H1 (cell line): ENCODE measurements around the gene ZNF879. TPM values are rescaled to one million over a fixed set of nuclear protein-coding genes. Genes with fewer than 3 reads are reported as not detected.

Experiments
- CBX5 ChIP-seq: fragments of 300-800, 300-1000 bp; sonication (generic); IDR thresholded peaks from 2 replicates; pipeline ENCODE4 v1.7.1; 2016; ENCODE audit warnings: antibody characterized with exemption, low read length, low read depth
- JUN ChIP-seq: IDR thresholded peaks from 2 replicates; pipeline ENCODE4 v1.6.1; 2011; ENCODE audit warnings: low read depth, mild to moderate bottlenecking, improper control_type of control experiment, low read length
- MAFK ChIP-seq: IDR thresholded peaks from 2 replicates; pipeline ENCODE4 v1.6.1; 2012; ENCODE audit warnings: low read depth, mild to moderate bottlenecking, improper control_type of control experiment, low read length
- POU5F1 ChIP-seq: IDR thresholded peaks from 2 replicates; pipeline ENCODE4 v1.6.1; 2011; ENCODE audit warnings: low read depth, mild to moderate bottlenecking, low read length, moderate library complexity
- SIX5 ChIP-seq: IDR thresholded peaks from 2 replicates; pipeline ENCODE4 v1.6.1; 2011; ENCODE audit warnings: mild to moderate bottlenecking, low read depth, low read length
- polyA plus RNA-seq, 7 experiments: library from polyadenylated mRNA; depleted of rRNA in 3 of 7; stranded (reverse) in 5 of 7; unstranded in 2 of 7; fragments of >200 nt in 5 of 7; fragments of 200-250 nt in 2 of 7; gene quantifications; 1 replicate in 5 of 7; 2 replicates in 1 of 7; 4 replicates in 1 of 7; pipeline versions ENCODE4 v1.2.1 to v1.2.3, GENCODE V29; 2011 to 2013; ENCODE audit warnings: missing spikeins in 2 of 7, mixed read lengths in 2 of 7
- total RNA-seq: library from RNA; stranded (reverse); fragmentation: NEBNext Ultra II Directional; extraction: Animal tissue kit (Norgen Biotek cat#: 25700); gene quantifications from 2 replicates; pipeline ENCODE4 v1.2.1, GENCODE V29; 2021

ZNF879 gene
- total and polyA plus RNA-seq, 2 of the 8 experiments (the other 6 are each of a cell fraction or from before 2014, with no cell fraction given), result 2.2 to 3.1 TPM

- TF ChIP-seq POU5F1 (no peak), MAFK (no peak), CBX5 (no peak), SIX5 (no peak), JUN (no peak)
- TF ChIP-seq, all 59 proteins: peak for 0
These were observed 14.9 kb upstream of the ZNF879 start (continued) for GRCh38 chr5:179008667-179009066.
